Liver (tissue), 9 donors: ENCODE data around the gene SLC12A7. TPM values are rescaled to one million over a fixed set of nuclear protein-coding genes. Genes with fewer than 3 reads are reported as not detected.

Source experiments
- DNase-seq: peaks from one replicate; pipeline ENCODE4 v3.0.0-alpha.2; 2017; ENCODE audit warnings: low spot score
- H3K27ac ChIP-seq, 2 donors: one replicate each; pipeline ENCODE4 v1.7.0; 2013; ENCODE audit warnings: inconsistent platforms in 2 of 2, low read length in 2 of 2, control low read depth in 1 of 2, low read depth in 1 of 2, mild to moderate bottlenecking in 1 of 2
- H3K27me3 ChIP-seq, 4 donors: one replicate each; pipeline versions ENCODE4 v1.6.1 to v1.7.0; 2013; ENCODE audit warnings: low read length in 3 of 4, inconsistent platforms in 1 of 4, mild to moderate bottlenecking in 1 of 4, moderate library complexity in 1 of 4; ENCODE audit not compliant: control insufficient read depth in 4 of 4, insufficient read depth in 4 of 4
- H3K36me3 ChIP-seq, 4 donors: one replicate each; pipeline versions ENCODE4 v1.6.1 to v1.7.0; 2013; ENCODE audit warnings: low read length in 3 of 4, mild to moderate bottlenecking in 3 of 4, low read depth in 1 of 4, moderate library complexity in 1 of 4; ENCODE audit not compliant: control insufficient read depth in 4 of 4, insufficient read depth in 3 of 4
- H3K4me1 ChIP-seq, 4 donors: one replicate each; pipeline versions ENCODE4 v1.6.1 to v1.7.0; 2013; ENCODE audit warnings: low read length in 3 of 4, mild to moderate bottlenecking in 3 of 4, moderate library complexity in 1 of 4; ENCODE audit not compliant: control insufficient read depth in 4 of 4, insufficient read depth in 4 of 4
- H3K4me3 ChIP-seq, 3 donors: one replicate each; pipeline versions ENCODE4 v1.6.1 to v1.7.0; 2013; ENCODE audit warnings: low read length in 3 of 3, control low read depth in 1 of 3, low read depth in 1 of 3, mild to moderate bottlenecking in 1 of 3
- H3K9ac ChIP-seq, 2 donors: one replicate each; pipeline ENCODE4 v1.7.0; 2013; ENCODE audit warnings: low read length in 2 of 2, mild to moderate bottlenecking in 2 of 2, moderate library complexity in 2 of 2, control low read depth in 1 of 2, low read depth in 1 of 2
- H3K9me3 ChIP-seq, 4 donors: one replicate each; pipeline versions ENCODE4 v1.6.1 to v1.7.0; 2013; ENCODE audit warnings: low read length in 3 of 4; ENCODE audit not compliant: control insufficient read depth in 4 of 4
- EGR1 ChIP-seq, 2 donors: IDR thresholded peaks; 2 replicates each; pipeline ENCODE4 v1.6.1; 2016 to 2018; ENCODE audit warnings: antibody characterized with exemption in 2 of 2, low read depth in 2 of 2
- FOXA1 ChIP-seq: IDR thresholded peaks from 2 replicates; pipeline ENCODE4 v1.6.1; 2016; ENCODE audit warnings: antibody characterized with exemption
- FOXA2 ChIP-seq: IDR thresholded peaks from 2 replicates; pipeline ENCODE4 v1.6.1; 2016; ENCODE audit warnings: antibody characterized with exemption
- GABPA ChIP-seq, 2 donors: IDR thresholded peaks in 1 of 2; conservative IDR thresholded peaks in 1 of 2; 2 replicates each; pipeline ENCODE4 v1.6.1; 2016; ENCODE audit warnings: antibody characterized with exemption in 2 of 2, mild to moderate bottlenecking in 1 of 2, moderate library complexity in 1 of 2
- HNF4A ChIP-seq, 2 donors: conservative IDR thresholded peaks; 2 replicates each; pipeline ENCODE4 v1.6.1; 2016; ENCODE audit warnings: antibody characterized with exemption in 2 of 2, mild to moderate bottlenecking in 2 of 2
- HNF4G ChIP-seq: IDR thresholded peaks from 2 replicates; pipeline ENCODE4 v1.6.1; 2016; ENCODE audit warnings: antibody characterized with exemption
- JUND ChIP-seq, 2 donors: IDR thresholded peaks; 2 replicates each; pipeline ENCODE4 v1.6.1; 2016; ENCODE audit warnings: antibody characterized with exemption in 2 of 2
- NR2F2 ChIP-seq: IDR thresholded peaks from 2 replicates; pipeline ENCODE4 v1.6.1; 2016; ENCODE audit warnings: antibody characterized with exemption
- RAD21 ChIP-seq, 2 donors: IDR thresholded peaks; 2 replicates each; pipeline ENCODE4 v1.6.1; 2016; ENCODE audit warnings: antibody characterized with exemption in 2 of 2, mild to moderate bottlenecking in 2 of 2
- RXRA ChIP-seq, 2 donors: IDR thresholded peaks; 2 replicates each; pipeline ENCODE4 v1.6.1; 2017 to 2018; ENCODE audit warnings: antibody characterized with exemption in 2 of 2, mild to moderate bottlenecking in 1 of 2
- SP1 ChIP-seq: IDR thresholded peaks from 2 replicates; pipeline ENCODE4 v1.6.1; 2018; ENCODE audit warnings: antibody characterized with exemption, mild to moderate bottlenecking
- TAF1 ChIP-seq: conservative IDR thresholded peaks from 2 replicates; pipeline ENCODE4 v1.6.1; 2016; ENCODE audit warnings: antibody characterized with exemption, mild to moderate bottlenecking
- YY1 ChIP-seq: IDR thresholded peaks from 2 replicates; pipeline ENCODE4 v1.6.1; 2016; ENCODE audit warnings: antibody characterized with exemption, mild to moderate bottlenecking
- WGBS: extraction: QIAGEN DNeasy Blood & Tissue Kit; methylation state at CpG from one replicate; pipeline ENCODE4 v1.1.7; 2013; 5-methylcytosine and 5-hydroxymethylcytosine counted together
- polyA plus RNA-seq, 2 donors: library from polyadenylated mRNA; stranded (reverse) in 1 of 2; unstranded in 1 of 2; fragments of 200-250 nt in 1 of 2; fragments of >200 nt in 1 of 2; fragmentation: Nextera tagmentation in 1 of 2; extraction: Ambion mirVana in 1 of 2; gene quantifications; one replicate each; pipeline versions ENCODE4 v1.2.1 to v1.2.3, GENCODE V29; 2013 to 2015
- total RNA-seq, 2 donors: library from RNA; depleted of rRNA; stranded (reverse); fragments of >200 nt; gene quantifications; one replicate each; pipeline ENCODE4 v1.2.3, GENCODE V29; 2014
- TF ChIP-seq, protein P1 (sequence below): IDR thresholded peaks from 2 replicates; pipeline ENCODE4 v1.6.1; 2016; ENCODE audit warnings: antibody characterized with exemption
- TF ChIP-seq, protein P2 (sequence below): IDR thresholded peaks from 2 replicates; pipeline ENCODE4 v1.6.1; 2016; ENCODE audit warnings: antibody characterized with exemption
- TF ChIP-seq, protein P3 (sequence below): IDR thresholded peaks from 2 replicates; pipeline ENCODE4 v1.6.1; 2016; ENCODE audit warnings: antibody characterized with exemption, mild to moderate bottlenecking
- TF ChIP-seq, protein P4 (sequence below): fragments of 150-350 bp; IDR thresholded peaks from 2 replicates; pipeline ENCODE4 v1.5.1; 2017; ENCODE audit warnings: improper control_type of control experiment, low read depth, low read length; ENCODE audit not compliant: missing input control
- TF ChIP-seq, protein P5 (sequence below): IDR thresholded peaks from 2 replicates; pipeline ENCODE4 v1.6.1; 2016; ENCODE audit warnings: antibody characterized with exemption
- donor health status: healthy.
- donor health status: healthy.
- donor health status: healthy.
- donor health status: healthy.
- donor health status: healthy.

Gene SLC12A7
- total and polyA plus RNA-seq, 4 donors: 12.3 to 64.2 (median 28.9) TPM

DNA sequence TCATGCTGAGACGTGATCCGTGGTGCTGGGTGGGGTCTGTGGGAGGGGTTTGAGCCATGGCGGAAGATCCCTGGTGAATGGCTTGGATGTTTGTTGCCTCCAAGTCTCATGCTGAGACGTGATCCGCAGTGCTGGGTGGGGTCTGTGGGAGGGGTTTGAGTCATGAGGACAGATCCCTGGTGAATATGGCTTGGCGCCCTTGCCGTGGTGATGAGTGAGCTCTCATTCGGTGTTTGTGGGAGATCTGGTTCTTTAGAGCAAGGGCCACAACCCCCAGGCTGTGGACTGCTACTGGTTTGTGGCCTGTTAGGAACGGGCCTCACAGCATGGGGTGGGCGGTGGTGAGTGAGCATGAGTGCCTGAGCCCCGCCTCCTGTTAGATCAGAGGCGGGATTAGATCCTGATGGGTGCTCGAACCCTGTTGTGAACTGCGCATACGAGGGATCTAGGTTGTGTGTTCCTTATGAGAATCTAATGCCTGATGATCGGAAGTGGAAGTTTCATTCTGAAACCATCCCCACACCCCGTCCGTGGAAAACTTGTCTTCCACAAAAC lies 72.1 kb downstream of the SLC12A7 start:
- Histone ChIP-seq H3K4me3 (no peak overlapping the region), H3K27ac (no peak overlapping the region), H3K36me3 (no peaks in the 10 kb centered on the region), H3K4me1 (no peaks in the 10 kb centered on the region), H3K27me3 (no peaks in the 10 kb centered on the region), H3K9ac (no peak overlapping the region), H3K9me3 (no peaks in the 10 kb centered on the region)
- no peak for TF ChIP-seq HNF4A (conservative IDR thresholded peaks at IDR 0.05)
- TF ChIP-seq TAF1: no peak
- TF ChIP-seq, protein P1, sequence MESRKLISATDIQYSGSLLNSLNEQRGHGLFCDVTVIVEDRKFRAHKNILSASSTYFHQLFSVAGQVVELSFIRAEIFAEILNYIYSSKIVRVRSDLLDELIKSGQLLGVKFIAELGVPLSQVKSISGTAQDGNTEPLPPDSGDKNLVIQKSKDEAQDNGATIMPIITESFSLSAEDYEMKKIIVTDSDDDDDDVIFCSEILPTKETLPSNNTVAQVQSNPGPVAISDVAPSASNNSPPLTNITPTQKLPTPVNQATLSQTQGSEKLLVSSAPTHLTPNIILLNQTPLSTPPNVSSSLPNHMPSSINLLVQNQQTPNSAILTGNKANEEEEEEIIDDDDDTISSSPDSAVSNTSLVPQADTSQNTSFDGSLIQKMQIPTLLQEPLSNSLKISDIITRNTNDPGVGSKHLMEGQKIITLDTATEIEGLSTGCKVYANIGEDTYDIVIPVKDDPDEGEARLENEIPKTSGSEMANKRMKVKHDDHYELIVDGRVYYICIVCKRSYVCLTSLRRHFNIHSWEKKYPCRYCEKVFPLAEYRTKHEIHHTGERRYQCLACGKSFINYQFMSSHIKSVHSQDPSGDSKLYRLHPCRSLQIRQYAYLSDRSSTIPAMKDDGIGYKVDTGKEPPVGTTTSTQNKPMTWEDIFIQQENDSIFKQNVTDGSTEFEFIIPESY: no peak
- no peak for TF ChIP-seq RAD21 (IDR thresholded peaks at IDR 0.05)
- no peak for TF ChIP-seq SP1
- no peak for TF ChIP-seq GABPA (IDR thresholded peaks at IDR 0.05 in 1 of 2, conservative IDR thresholded peaks at IDR 0.05 in 1 of 2)
- TF ChIP-seq, protein P2, sequence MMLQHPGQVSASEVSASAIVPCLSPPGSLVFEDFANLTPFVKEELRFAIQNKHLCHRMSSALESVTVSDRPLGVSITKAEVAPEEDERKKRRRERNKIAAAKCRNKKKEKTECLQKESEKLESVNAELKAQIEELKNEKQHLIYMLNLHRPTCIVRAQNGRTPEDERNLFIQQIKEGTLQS: no peak
- TF ChIP-seq EGR1 (IDR thresholded peaks at IDR 0.05; ENCODE audit: low read depth in 2 of 2): no peak
- TF ChIP-seq FOXA2: no peak
- TF ChIP-seq, protein P3, sequence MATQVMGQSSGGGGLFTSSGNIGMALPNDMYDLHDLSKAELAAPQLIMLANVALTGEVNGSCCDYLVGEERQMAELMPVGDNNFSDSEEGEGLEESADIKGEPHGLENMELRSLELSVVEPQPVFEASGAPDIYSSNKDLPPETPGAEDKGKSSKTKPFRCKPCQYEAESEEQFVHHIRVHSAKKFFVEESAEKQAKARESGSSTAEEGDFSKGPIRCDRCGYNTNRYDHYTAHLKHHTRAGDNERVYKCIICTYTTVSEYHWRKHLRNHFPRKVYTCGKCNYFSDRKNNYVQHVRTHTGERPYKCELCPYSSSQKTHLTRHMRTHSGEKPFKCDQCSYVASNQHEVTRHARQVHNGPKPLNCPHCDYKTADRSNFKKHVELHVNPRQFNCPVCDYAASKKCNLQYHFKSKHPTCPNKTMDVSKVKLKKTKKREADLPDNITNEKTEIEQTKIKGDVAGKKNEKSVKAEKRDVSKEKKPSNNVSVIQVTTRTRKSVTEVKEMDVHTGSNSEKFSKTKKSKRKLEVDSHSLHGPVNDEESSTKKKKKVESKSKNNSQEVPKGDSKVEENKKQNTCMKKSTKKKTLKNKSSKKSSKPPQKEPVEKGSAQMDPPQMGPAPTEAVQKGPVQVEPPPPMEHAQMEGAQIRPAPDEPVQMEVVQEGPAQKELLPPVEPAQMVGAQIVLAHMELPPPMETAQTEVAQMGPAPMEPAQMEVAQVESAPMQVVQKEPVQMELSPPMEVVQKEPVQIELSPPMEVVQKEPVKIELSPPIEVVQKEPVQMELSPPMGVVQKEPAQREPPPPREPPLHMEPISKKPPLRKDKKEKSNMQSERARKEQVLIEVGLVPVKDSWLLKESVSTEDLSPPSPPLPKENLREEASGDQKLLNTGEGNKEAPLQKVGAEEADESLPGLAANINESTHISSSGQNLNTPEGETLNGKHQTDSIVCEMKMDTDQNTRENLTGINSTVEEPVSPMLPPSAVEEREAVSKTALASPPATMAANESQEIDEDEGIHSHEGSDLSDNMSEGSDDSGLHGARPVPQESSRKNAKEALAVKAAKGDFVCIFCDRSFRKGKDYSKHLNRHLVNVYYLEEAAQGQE: no peak
- no peak for TF ChIP-seq JUND (IDR thresholded peaks at IDR 0.05)
- no peak for TF ChIP-seq NR2F2
- TF ChIP-seq, protein P4, sequence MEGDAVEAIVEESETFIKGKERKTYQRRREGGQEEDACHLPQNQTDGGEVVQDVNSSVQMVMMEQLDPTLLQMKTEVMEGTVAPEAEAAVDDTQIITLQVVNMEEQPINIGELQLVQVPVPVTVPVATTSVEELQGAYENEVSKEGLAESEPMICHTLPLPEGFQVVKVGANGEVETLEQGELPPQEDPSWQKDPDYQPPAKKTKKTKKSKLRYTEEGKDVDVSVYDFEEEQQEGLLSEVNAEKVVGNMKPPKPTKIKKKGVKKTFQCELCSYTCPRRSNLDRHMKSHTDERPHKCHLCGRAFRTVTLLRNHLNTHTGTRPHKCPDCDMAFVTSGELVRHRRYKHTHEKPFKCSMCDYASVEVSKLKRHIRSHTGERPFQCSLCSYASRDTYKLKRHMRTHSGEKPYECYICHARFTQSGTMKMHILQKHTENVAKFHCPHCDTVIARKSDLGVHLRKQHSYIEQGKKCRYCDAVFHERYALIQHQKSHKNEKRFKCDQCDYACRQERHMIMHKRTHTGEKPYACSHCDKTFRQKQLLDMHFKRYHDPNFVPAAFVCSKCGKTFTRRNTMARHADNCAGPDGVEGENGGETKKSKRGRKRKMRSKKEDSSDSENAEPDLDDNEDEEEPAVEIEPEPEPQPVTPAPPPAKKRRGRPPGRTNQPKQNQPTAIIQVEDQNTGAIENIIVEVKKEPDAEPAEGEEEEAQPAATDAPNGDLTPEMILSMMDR: no peak
- TF ChIP-seq YY1: no peak
- TF ChIP-seq FOXA1: no peak
- no peak for TF ChIP-seq RXRA (IDR thresholded peaks at IDR 0.05)
- no peak for TF ChIP-seq HNF4G
- TF ChIP-seq, protein P5, sequence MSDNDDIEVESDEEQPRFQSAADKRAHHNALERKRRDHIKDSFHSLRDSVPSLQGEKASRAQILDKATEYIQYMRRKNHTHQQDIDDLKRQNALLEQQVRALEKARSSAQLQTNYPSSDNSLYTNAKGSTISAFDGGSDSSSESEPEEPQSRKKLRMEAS: no peak
- DNase-seq: no peak
- 91% methylated on average over 18 of the region's 18 CpGs for WGBS
